Transverse colon (tissue), 4 donors: Measurements from ENCODE around the gene HK1. TPM values are rescaled to one million over a fixed set of nuclear protein-coding genes. Genes with fewer than 3 reads are reported as not detected.
"Not testable (repeated sequence)": the region's sequence is repeated elsewhere in the genome, so short reads cannot be mapped to it uniquely, and the experiment has no call there.

Experiments used
- DNase-seq: peaks from one replicate; pipeline ENCODE4 v3.0.0-alpha.2; 2019
- H3K27ac ChIP-seq, 4 donors: fragments of 200-600 bp; sonication (generic); 2 replicates each; pipeline ENCODE4 v1.5.1; 2016 to 2018; ENCODE audit warnings: inconsistent platforms in 4 of 4
- H3K27me3 ChIP-seq: fragments of 200-600 bp; sonication (generic); 2 replicates; pipeline ENCODE4 v1.5.1; 2017; ENCODE audit warnings: inconsistent platforms
- H3K36me3 ChIP-seq, 4 donors: fragments of 200-600 bp; sonication (generic); 2 replicates each; pipeline ENCODE4 v1.5.1; 2017 to 2019; ENCODE audit warnings: inconsistent platforms in 4 of 4
- H3K4me1 ChIP-seq, 4 donors: fragments of 200-600 bp; sonication (generic); 2 replicates each; pipeline ENCODE4 v1.5.1; 2017 to 2020; ENCODE audit warnings: inconsistent platforms in 4 of 4
- H3K4me3 ChIP-seq, 4 donors: fragments of 200-600 bp; sonication (generic); 1 replicate in 1 of 4; 2 replicates in 3 of 4; pipeline versions ENCODE4 v1.5.1 to v1.6.1; 2017 to 2019; ENCODE audit warnings: inconsistent platforms in 4 of 4
- H3K9me3 ChIP-seq, 2 donors: fragments of 200-600 bp; sonication (generic); 2 replicates each; pipeline ENCODE4 v1.5.1; 2017 to 2019; ENCODE audit warnings: inconsistent platforms in 2 of 2
- EP300 ChIP-seq: sonication (generic); formaldehyde crosslinking; IDR thresholded peaks from one replicate; pipeline ENCODE4 v1.6.1; 2017; ENCODE audit warnings: antibody characterized with exemption, low read depth
- POLR2A ChIP-seq: fragments of 450-650 bp; IDR thresholded peaks from one replicate; pipeline ENCODE4 v1.6.1; 2016; ENCODE audit warnings: antibody characterized with exemption, mild to moderate bottlenecking, moderate library complexity
- POLR2AphosphoS5 ChIP-seq, 3 donors: sonication (generic); formaldehyde crosslinking; IDR thresholded peaks; one replicate each; pipeline ENCODE4 v1.6.1; 2016; ENCODE audit warnings: antibody characterized with exemption in 3 of 3
- WGBS, 2 donors: methylation state at CpG; one replicate each; pipeline ENCODE4 v1.1.5; 2018; ENCODE audit warnings: low coverage in 1 of 2; 5-methylcytosine and 5-hydroxymethylcytosine counted together
- in situ Hi-C, 4 donors: fragments of 200-750 bp; cut with MboI; loops; one replicate each; pipeline versions ENCODE4 v1.15.0 to v1.15.1; 2017; ENCODE audit warnings: low sequenced_read_pairs in 3 of 4, low pct_ligation_motif_present in 1 of 4, low pct_unique_long_range_greater_than_20kb in 1 of 4
- intact Hi-C: fragments of 100-400 bp; cut with DNase I; formaldehyde crosslinking; loops from one replicate; pipeline ENCODE4 v1.15.1; 2023; ENCODE audit warnings: low total_unique reads
- total RNA-seq, 4 donors: library from RNA; depleted of rRNA; stranded (reverse); fragments of >200 nt; gene quantifications; one replicate each; pipeline ENCODE4 v1.1.0, GENCODE V29; 2016
- TF ChIP-seq, protein P1 (sequence below), 5 experiments: fragments of 200-600 bp in 3 of 5; fragments of 450-650 bp in 2 of 5; sonication (generic) in 3 of 5; IDR thresholded peaks; 1 replicate in 2 of 5; 2 replicates in 3 of 5; pipeline ENCODE4 v1.5.1; 2016 to 2017; ENCODE audit warnings: antibody characterized with exemption in 5 of 5, inconsistent platforms in 3 of 5, mild to moderate bottlenecking in 2 of 5, moderate library complexity in 1 of 5

HK1 gene
- total RNA-seq, 4 donors from 2014 or later: 27.3 to 69.9 (median 54.0) TPM

DNA sequence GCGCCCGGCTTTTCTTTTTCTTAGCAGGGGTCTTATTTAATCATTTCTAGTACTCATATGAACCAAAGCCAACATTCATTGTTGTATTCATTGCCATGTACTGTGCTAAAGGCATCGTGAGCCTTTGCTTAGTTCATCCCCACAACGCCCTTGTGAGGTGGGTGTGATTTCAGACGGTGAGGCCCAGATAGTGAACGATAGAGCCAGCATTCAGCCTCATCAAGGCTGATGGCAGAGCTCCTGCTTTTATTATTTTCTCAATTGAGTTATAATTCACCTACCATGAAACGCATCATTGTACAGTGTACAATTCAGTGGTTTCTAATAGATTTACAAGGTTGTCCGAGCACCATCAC lies 50.1 kb downstream of the HK1 start:
- peaks cover 27 to 83% (median 64%) of the 10 kb centered on the region in 4 donors for H3K4me1 ChIP-seq
- in situ Hi-C loops (no loop called here), intact Hi-C loops (no loop called here)
- no peaks in the 10 kb centered on the region for H3K36me3 ChIP-seq
- H3K9me3 ChIP-seq: no peaks in the 10 kb centered on the region
- no peak for DNase-seq
- H3K27ac ChIP-seq: peak overlapping the region; percentile 79 to 81 (median 80)
- H3K4me3 ChIP-seq: peak overlapping the region in 2 of 4 donors; percentile 5 to 13
- 63 to 69% methylated on average over 6 to 8 of the region's 8 CpGs for WGBS, 2 donors
- H3K27me3 ChIP-seq: no peaks in the 10 kb centered on the region
- no peak for TF ChIP-seq POLR2AphosphoS5 (IDR thresholded peaks at IDR 0.05)
- TF ChIP-seq POLR2A: no peak
- TF ChIP-seq, protein P1, sequence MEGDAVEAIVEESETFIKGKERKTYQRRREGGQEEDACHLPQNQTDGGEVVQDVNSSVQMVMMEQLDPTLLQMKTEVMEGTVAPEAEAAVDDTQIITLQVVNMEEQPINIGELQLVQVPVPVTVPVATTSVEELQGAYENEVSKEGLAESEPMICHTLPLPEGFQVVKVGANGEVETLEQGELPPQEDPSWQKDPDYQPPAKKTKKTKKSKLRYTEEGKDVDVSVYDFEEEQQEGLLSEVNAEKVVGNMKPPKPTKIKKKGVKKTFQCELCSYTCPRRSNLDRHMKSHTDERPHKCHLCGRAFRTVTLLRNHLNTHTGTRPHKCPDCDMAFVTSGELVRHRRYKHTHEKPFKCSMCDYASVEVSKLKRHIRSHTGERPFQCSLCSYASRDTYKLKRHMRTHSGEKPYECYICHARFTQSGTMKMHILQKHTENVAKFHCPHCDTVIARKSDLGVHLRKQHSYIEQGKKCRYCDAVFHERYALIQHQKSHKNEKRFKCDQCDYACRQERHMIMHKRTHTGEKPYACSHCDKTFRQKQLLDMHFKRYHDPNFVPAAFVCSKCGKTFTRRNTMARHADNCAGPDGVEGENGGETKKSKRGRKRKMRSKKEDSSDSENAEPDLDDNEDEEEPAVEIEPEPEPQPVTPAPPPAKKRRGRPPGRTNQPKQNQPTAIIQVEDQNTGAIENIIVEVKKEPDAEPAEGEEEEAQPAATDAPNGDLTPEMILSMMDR (IDR thresholded peaks at IDR 0.05): no peak
- no peak for TF ChIP-seq EP300

DNA sequence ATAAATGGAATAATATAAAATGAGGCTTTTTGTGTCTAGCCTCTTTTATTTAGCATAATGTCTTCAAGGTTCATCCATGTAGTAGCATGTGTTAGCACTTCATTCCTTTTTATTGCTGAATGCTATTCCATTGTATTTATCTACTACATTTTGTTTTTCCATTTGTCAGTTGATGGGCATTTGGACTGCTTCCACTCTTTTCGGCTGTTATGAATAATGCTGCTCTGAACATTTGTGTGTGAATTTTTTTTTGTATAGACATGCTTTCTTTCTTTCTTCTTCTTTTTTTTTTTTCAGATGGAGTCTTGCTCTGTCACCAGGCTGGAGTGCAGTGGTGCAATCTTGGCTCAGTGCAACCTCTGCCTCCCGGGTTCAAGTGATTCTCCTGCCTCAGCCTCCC lies 50.6 kb downstream of the HK1 start:
- H3K9me3 ChIP-seq, DNase-seq, intact Hi-C loops, H3K36me3 ChIP-seq, H3K4me3 ChIP-seq, in situ Hi-C loops, H3K27me3 ChIP-seq: not testable (repeated sequence)
- WGBS, 2 donors: 83 to 90% methylated on average over 1 to 2 of the region's 2 CpGs
- Histone ChIP-seq H3K27ac (peak overlapping the region; percentile 79 to 81 (median 80)), H3K4me1 (peaks cover 30 to 84% (median 66%) of the 10 kb centered on the region in 4 donors)

DNA sequence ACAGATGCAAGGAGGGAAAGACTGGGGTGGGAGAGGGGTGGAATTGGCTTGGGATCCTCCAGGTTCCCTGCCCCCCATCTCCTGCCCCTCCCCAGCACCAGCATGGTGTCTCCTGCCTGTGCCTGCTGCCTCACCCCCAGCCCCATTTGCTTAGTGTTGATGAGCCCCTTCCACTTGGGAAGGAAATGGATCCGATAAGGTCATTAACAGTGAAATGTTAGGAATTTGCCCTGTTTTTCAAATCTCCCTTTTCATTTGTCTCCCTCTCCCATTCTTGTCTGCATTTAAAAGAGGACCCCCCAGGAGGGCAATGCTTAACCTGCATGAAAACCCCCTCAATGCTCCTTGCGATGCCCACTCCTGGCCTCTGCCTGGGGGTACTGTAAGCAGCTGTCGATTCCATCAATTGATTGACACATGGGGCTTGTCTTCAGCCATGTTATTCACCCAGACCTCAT lies 51.5 kb downstream of the HK1 start:
- H3K4me3 ChIP-seq: no peak overlapping the region
- intact Hi-C loops (no loop called here), in situ Hi-C loops (no loop called here)
- H3K9me3 ChIP-seq: no peaks in the 10 kb centered on the region
- H3K27ac ChIP-seq: peak overlapping the region in 2 of 4 donors; percentile 33 to 79
- no peaks in the 10 kb centered on the region for H3K36me3 ChIP-seq
- H3K4me1 ChIP-seq: peaks cover 37 to 84% (median 67%) of the 10 kb centered on the region in 4 donors
- no peak for TF ChIP-seq POLR2AphosphoS5 (IDR thresholded peaks at IDR 0.05)
- TF ChIP-seq, protein P1 (IDR thresholded peaks at IDR 0.05): no peak
- TF ChIP-seq EP300: no peak
- TF ChIP-seq POLR2A: no peak
- WGBS, 2 donors: 80 to 94% methylated on average over 2 to 3 of the region's 3 CpGs
- no peaks in the 10 kb centered on the region for H3K27me3 ChIP-seq
- DNase-seq: no peak

DNA sequence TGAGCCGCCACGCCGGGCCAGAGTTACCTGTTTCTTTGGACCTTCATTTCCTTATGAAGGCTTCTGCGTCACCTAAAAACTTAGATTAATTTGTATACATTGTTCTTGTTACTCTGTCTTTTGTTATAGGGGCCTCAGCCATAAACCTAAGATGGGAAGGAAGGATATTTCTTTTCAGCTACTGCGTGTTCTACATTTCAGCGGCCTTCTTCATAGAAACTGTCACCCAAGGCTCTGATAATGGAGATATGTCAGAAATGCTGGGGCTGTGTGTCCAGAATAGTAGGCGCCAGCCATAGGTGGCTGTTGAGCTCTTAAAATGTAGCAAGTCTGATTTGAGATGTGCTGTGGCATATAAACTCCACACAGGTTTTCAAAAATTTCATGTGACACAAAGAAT lies 52.9 kb downstream of the HK1 start:
- intact Hi-C loops (no loop called here), in situ Hi-C loops (no loop called here)
- peaks cover 42 to 86% (median 64%) of the 10 kb centered on the region in 4 donors for H3K4me1 ChIP-seq
- no peak for DNase-seq
- no peaks in the 10 kb centered on the region for H3K27me3 ChIP-seq
- no peak overlapping the region for H3K4me3 ChIP-seq
- WGBS, 2 donors: 91 to 95% methylated on average over 5 to 7 of the region's 7 CpGs
- H3K9me3 ChIP-seq: no peaks in the 10 kb centered on the region
- H3K36me3 ChIP-seq: no peaks in the 10 kb centered on the region
- no peak overlapping the region for H3K27ac ChIP-seq
- no peak for TF ChIP-seq POLR2AphosphoS5 (IDR thresholded peaks at IDR 0.05)
- TF ChIP-seq, protein P1 (IDR thresholded peaks at IDR 0.05): no peak
- no peak for TF ChIP-seq POLR2A
- no peak for TF ChIP-seq EP300
